ENCODE measurements around the gene SEC14L3. TPM values are rescaled to one million over a fixed set of nuclear protein-coding genes. Genes with fewer than 3 reads are reported as not detected.

SEC14L3 gene
- total RNA-seq, 2 experiments from 2014 or later = not detected

DNA sequence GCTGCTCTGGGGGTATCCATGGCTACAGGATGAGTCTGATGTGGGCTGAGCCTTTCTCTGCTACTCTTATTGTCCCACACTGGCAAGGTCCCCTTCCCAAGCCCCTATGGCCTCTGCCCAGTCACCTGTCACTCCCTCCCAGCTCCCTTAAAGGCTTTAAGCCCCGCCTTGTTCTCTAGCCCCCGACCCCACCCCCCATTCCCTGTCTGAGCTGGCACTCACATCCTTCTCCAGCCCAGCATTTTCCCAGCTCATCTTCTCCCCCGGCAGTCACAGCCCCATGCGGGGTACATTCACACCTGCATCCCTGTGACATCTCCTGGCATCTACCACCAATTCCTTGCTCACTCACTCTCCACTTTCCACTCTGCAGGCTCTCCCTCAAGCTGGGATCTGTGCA is 41.9 kb downstream of the SEC14L3 start:
- ChIA-PET POLR2A (interaction anchor here (0.6 to 0.7 kb wide), 2 partner anchors 22 to 121 kb away, joined by 4 to 6 read pairs; no protein-coding TSS in a partner anchor), CTCF (no interaction called here)

GRCh38 chr22:30427871-30428270 is 43.9 kb downstream of the SEC14L3 start:
- POLR2A ChIA-PET = interaction anchor here (1.0 kb wide), 1 partner anchor 9 kb away, joined by 3 read pairs; no protein-coding TSS in a partner anchor
- CTCF ChIA-PET = interaction anchor here (1.4 kb wide), 1 partner anchor 21 kb away, joined by 3 read pairs; no protein-coding TSS in a partner anchor

GRCh38 chr22:30426388-30427353 is 45.1 kb downstream of the SEC14L3 start:
- ChIA-PET CTCF (interaction anchor here (0.6 to 4.1 kb wide), 11 partner anchors 8 to 139 kb away, joined by 3 to 22 read pairs (median 4); no protein-coding TSS in a partner anchor), POLR2A (interaction anchor here (0.6 to 1.2 kb wide), 5 partner anchors 10 to 70 kb away, joined by 3 to 7 read pairs (median 3); partner anchors contain the start of genes CCDC157, SEC14L2 and SF3A1)

DNA sequence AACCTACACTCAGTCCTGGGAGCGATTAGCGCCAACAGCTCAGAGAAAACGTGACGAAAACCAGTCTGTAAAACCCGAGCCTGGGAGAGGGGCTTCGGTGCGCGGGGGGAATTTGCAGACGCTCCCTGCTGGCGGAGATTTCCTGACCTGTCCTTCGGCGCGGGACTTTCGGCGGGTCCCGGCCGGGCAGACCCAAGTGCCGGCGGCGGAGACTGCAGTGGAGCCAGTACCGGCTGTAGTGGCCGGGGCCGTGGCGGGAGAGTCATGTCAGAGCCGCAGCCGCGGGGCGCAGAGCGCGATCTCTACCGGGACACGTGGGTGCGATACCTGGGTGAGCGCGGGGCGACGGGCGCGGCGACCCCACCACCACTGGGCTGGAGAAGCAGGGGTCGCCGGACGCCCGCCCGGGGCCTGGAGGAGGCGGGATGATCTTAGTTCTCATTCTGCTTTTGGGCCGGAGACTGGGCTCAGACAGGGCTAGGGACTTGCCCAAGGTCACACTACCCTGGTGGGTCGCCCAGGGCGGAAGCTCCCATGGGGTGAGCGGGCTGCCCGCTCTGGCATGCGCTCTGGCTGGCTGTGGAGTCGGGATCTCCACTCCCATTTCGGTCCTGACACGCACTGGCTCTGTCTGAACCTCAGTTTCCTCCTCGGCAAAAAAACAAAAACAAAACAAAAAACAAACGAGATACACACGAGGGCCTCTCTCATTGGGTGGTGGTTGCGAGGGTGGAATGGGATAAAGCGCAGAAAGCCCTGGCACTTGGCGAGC is 46.0 kb downstream of the SEC14L3 start, which contains the start of gene MTFP1:
Gene MTFP1, plus strand, starts transcription at position 153 of the 772 bp plus-strand sequence. Its CDS starts 112 bp downstream, at position 265.
- POLR2A ChIA-PET = interaction anchor here (0.6 to 3.8 kb wide), 7 partner anchors 29 to 257 kb away, joined by 3 to 17 read pairs (median 4); partner anchors contain the start of genes CCDC157, SEC14L2 and SF3A1
- CTCF ChIA-PET = interaction anchor here (0.8 to 4.1 kb wide), 11 partner anchors 9 to 138 kb away, joined by 3 to 22 read pairs (median 4); no protein-coding TSS in a partner anchor

DNA sequence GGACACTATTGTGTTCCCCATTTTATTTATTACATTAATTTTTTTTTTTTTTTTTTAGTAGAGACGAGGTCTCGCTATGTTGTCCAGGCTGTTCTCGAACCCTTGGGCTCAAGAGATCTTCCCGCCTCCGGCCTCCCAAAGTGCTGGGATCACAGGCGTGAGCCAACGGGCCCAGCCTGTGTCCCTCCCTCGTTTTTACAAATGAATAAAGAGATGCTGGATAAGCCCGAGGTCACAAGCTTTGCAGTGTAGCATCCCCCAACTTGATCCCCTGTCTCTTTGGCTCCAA is 46.5 kb downstream of the SEC14L3 start:
- ChIA-PET CTCF (interaction anchor here (0.8 to 4.1 kb wide), 6 partner anchors 10 to 137 kb away, joined by 3 to 22 read pairs (median 4); partner anchors contain the start of gene CASTOR1), POLR2A (interaction anchor here (0.6 to 3.8 kb wide), 4 partner anchors 29 to 257 kb away, joined by 4 to 17 read pairs (median 6); partner anchors contain the start of gene SEC14L2)

DNA sequence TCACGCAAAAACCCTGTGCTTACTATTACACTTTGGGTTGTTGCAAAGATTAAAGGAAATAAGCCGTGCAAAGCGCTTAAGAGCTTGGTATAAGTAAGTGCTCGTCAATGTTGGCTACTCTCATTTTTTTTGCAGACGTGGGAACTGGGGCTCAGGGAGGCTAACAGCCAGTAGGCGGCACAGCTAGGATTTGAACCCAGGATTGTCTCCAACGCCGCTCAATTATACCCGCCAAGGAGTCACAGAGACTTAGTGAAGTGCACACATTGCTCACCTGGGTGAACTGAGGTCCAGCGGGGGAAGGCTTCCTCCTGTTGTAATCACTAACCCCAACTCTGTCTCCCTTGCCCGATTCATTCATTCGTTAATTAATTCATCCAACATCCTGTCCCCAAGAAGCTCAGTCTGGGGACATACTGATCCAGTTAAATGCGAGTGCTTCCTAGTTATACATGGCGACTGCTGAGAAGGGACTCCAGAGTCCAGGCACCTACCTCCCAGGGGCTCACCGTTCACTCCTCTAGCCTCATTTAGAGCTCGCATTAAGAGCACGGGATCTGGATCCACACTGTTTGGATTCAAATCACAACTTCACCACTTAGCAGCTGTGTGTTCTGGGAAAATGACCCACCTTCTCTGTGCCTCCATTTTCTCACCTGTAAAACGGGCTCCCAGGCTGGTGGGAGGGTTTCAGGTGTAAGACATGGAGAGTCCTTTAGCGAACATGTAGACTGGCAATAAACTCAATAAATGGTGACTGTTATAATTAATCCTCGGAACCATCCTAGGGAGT is 47.1 kb downstream of the SEC14L3 start:
- ChIA-PET POLR2A (interaction anchor here (0.6 to 3.8 kb wide), 10 partner anchors 26 to 871 kb away, joined by 3 to 17 read pairs (median 4); partner anchors contain the start of genes CCDC157, OSM, SEC14L2 and SF3A1), CTCF (interaction anchor here (0.8 to 4.1 kb wide), 10 partner anchors 10 to 159 kb away, joined by 3 to 22 read pairs (median 4); partner anchors contain the start of genes CASTOR1, OSM and RNF215)

- CTCF ChIA-PET = interaction anchor here (0.9 to 4.1 kb wide), 8 partner anchors 11 to 158 kb away, joined by 3 to 22 read pairs (median 5); partner anchors contain the start of genes CASTOR1, OSM and RNF215
- POLR2A ChIA-PET = interaction anchor here (0.5 to 3.8 kb wide), 13 partner anchors 13 to 1060 kb away, joined by 3 to 17 read pairs (median 4); partner anchors contain the start of genes CASTOR1, CCDC157, OSM and SEC14L2
Observed at GRCh38 chr22:30423959-30424533, 47.8 kb downstream of the SEC14L3 start.

- CTCF ChIA-PET = interaction anchor here (0.8 to 4.1 kb wide), 9 partner anchors 10 to 157 kb away, joined by 3 to 22 read pairs (median 4); partner anchors contain the start of genes OSM and RNF215
- POLR2A ChIA-PET = interaction anchor here (0.5 to 3.8 kb wide), 14 partner anchors 11 to 1061 kb away, joined by 3 to 17 read pairs (median 4); partner anchors contain the start of genes CASTOR1, CCDC157, SEC14L2 and SF3A1
Observed at GRCh38 chr22:30423301-30423958, 48.4 kb downstream of the SEC14L3 start.

DNA sequence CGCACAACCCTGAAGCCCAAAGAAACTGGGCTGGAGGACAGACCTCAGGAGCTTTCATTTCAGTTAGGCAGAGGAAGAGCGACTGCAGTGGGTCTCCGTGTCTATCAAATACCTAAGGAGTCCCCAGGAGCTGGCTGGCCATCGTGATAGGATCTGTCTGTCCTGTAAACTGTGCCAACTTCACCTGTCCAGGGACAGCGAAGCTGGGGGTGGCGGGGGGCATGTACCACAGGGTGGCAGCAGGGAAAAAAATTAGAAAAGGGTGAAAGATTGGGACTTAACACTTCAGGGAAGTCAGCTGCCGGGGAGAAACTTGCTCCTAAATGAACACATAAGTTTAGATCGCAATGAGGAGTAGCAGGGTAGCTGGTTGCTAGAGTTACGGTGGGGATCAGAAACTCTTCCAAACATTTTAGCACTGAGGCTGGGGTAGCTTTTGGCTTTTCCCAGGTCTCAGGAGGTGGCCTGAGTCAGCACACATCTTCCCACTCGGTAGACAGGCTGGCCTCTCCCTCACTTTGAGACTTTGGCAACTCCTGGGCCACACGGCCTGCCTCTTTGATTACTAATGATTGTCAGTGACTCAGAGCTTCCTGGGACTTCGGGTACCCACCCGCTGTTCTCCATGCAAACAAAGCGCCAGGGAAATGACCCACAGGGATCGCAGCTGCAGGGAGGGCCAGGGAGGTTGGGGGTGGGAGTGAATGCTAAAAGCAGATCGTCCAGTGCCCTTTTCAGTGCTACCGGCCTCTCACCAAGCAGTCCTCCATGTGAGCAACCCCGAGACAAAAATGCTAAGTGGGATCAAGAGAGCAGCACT is 49.1 kb downstream of the SEC14L3 start:
- ChIA-PET CTCF (interaction anchor here (0.8 to 3.8 kb wide), 7 partner anchors 12 to 156 kb away, joined by 3 to 18 read pairs (median 4); partner anchors contain the start of genes OSM and RNF215), POLR2A (interaction anchor here (0.5 to 3.8 kb wide), 10 partner anchors 10 to 833 kb away, joined by 3 to 17 read pairs (median 4); partner anchors contain the start of genes CASTOR1, CCDC157, SEC14L2 and SF3A1)

DNA sequence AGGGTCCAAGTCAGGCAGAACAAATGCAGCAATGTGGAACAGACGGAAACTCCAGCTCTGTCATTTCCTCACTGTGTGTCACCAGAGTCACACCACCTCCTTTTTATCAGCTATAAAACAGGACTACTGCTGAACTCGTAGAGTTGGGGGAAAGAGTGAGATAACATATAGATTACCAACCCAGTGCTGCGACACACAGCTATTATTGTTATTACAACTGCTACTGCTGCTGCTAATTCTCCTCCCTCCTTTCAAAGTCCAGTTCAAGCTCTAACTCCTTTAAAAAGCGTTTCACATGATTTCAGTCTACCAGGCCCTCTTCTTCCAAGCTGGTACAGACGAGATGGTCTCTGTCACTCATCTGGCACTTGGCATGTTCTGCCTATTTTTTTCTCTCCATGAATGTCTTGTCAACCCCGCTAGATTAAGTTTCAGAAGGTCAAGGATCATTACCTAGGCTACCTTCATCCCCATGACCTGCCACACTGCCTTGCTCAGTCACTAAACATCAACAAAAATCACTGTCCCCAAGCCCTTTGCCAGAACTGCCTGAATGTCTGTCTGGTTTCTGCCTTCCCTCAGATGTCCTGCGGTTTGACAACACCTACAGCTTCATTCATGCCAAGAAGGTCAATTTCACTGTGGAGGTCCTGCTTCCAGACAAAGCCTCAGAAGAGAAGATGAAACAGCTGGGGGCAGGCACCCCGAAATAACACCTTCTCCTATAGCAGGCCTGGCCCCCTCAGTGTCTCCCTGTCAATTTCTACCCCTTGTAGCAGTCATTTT is 49.9 kb downstream of the SEC14L3 start:
- POLR2A ChIA-PET = interaction anchor here (0.5 to 3.8 kb wide), 4 partner anchors 12 to 832 kb away, joined by 3 to 17 read pairs (median 4); partner anchors contain the start of genes CCDC157, SEC14L2 and SF3A1
- CTCF ChIA-PET = interaction anchor here (0.8 to 1.6 kb wide), 5 partner anchors 11 to 134 kb away, joined by 3 to 5 read pairs (median 3); partner anchors contain the start of gene RNF215

DNA sequence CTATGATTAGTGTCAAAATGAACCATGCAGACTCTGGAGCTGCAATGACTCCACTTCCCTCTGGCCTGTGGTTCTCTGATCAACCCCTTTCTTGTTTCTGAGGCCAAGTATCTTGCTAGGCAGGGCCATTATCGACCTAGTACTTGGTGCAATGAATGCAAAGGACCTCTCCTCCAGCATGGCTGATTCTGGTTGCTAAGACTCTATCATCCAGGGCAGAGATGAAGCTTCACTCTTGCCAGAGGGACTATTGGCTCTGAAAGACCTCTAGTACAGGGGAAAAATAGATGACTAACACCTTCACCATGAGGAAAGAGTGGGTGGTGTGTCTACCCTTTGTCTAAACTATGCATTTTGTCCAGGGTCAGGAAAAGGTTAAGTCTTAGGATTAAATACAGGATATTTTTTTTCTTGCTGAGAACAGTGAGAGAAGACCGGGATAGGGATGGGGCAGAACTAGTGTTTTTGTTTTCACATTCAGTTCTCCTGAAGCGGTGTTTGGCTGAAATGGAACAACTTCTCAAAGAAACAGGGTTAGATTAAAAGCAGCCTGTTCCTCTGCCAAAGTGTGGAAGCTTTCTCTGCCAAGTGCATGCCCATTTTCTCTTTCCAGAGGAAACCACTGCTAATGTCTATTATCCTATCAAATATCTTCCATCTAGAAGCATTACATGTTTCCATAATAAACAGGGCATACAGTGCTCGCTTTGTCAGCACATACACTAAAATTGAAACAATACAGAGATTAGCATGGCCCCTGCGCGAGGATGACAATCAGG is 51.3 kb downstream of the SEC14L3 start:
- ChIA-PET CTCF (no interaction called here), POLR2A (no interaction called here)

DNA sequence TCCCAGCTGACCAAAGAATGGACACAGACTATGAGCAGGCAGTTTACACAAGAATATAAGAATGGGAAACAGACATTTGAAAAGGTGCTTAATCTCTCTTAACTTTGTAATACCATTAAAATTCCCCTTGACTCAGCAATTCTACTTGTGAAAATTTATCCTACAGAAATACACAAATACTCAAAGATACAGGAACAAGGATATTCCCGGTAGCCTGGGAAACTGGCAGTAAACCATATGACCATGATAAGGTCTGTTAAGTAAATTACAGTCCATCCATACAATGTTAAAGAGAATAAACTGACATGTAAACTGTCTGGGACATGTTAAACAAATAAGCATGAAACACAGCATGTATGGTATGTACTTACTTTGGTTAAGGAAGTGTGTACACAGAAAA is 55.0 kb downstream of the SEC14L3 start:
- CTCF ChIA-PET = no interaction called here

GRCh38 chr22:30416403-30416802 is 55.4 kb downstream of the SEC14L3 start:
- POLR2A ChIA-PET = no interaction called here
- CTCF ChIA-PET = no interaction called here

More for the DNA sequence above, 55.0 kb downstream of the SEC14L3 start:
- POLR2A ChIA-PET = no interaction called here

- ChIA-PET CTCF (interaction anchor here (1.1 kb wide), 1 partner anchor 127 kb away, joined by 3 read pairs; no protein-coding TSS in a partner anchor), POLR2A (no interaction called here)
Observed at GRCh38 chr22:30414525-30415047, 57.2 kb downstream of the SEC14L3 start.

Measured in activated CD8-positive, alpha-beta memory T cell treated with anti-CD3 and anti-CD28 coated beads for 36 hours (primary cell).